SK-N-SH treated with all-trans-retinoic acid at 6 μM for 48 hours (cell line): ENCODE results near the gene FOLR1.

Source experiments
- OSR1 ChIP-seq: fragments of 250-450 bp; sonication (Bioruptor Pico); IDR thresholded peaks from 2 replicates; pipeline ENCODE4 v1.8.0; 2022; ENCODE audit warnings: moderate library complexity, mild to moderate bottlenecking, inconsistent platforms
- TF ChIP-seq, protein P1 (sequence below): fragments of 250-450 bp; sonication (Bioruptor Pico); IDR thresholded peaks from 2 replicates; pipeline ENCODE4 v1.8.0; 2020; ENCODE audit warnings: mild to moderate bottlenecking, moderate library complexity, borderline replicate concordance

GRCh38 chr11:72243173-72244059 is 51.5 kb downstream of the FOLR1 start:
- TF ChIP-seq, protein P1, sequence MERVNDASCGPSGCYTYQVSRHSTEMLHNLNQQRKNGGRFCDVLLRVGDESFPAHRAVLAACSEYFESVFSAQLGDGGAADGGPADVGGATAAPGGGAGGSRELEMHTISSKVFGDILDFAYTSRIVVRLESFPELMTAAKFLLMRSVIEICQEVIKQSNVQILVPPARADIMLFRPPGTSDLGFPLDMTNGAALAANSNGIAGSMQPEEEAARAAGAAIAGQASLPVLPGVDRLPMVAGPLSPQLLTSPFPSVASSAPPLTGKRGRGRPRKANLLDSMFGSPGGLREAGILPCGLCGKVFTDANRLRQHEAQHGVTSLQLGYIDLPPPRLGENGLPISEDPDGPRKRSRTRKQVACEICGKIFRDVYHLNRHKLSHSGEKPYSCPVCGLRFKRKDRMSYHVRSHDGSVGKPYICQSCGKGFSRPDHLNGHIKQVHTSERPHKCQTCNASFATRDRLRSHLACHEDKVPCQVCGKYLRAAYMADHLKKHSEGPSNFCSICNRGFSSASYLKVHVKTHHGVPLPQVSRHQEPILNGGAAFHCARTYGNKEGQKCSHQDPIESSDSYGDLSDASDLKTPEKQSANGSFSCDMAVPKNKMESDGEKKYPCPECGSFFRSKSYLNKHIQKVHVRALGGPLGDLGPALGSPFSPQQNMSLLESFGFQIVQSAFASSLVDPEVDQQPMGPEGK (CRISPR knock-in tag) = no peak
- TF ChIP-seq OSR1 (CRISPR knock-in tag) = no peak
